OCI-LY3 (cell line): ENCODE measurements around the gene CPSF3.

Source experiments
- H2AFZ ChIP-seq: fragments of 200-600, 300-600 bp; shearing (Covaris generic); 2 replicates; pipeline ENCODE4 v1.6.0; 2014; ENCODE audit warnings: antibody characterized with exemption, low read depth, low read length
- H3K27ac ChIP-seq: fragments of 200-600, 300-600 bp; sonication (generic); 2 replicates; pipeline ENCODE4 v1.5.1; 2014; ENCODE audit warnings: mild to moderate bottlenecking, low read length, moderate library complexity, mixed read lengths
- H3K27me3 ChIP-seq: fragments of 200-600, 300-600 bp; sonication (generic); 2 replicates; pipeline ENCODE4 v1.6.1; 2014; ENCODE audit warnings: low read depth, low read length, mixed read lengths
- H3K36me3 ChIP-seq: fragments of 200-600, 300-600 bp; sonication (generic); replicated peaks from 2 replicates; pipeline ENCODE3; 2014; ENCODE audit warnings: low read depth, low read length, mixed read lengths
- H3K4me1 ChIP-seq: fragments of 300-600, 200-600 bp; sonication (generic); 2 replicates; pipeline ENCODE4 v1.6.1; 2014; ENCODE audit warnings: low read length, mixed read lengths
- H3K4me2 ChIP-seq: fragments of 200-600, 300-600 bp; sonication (generic); 2 replicates; pipeline ENCODE4 v1.6.1; 2014; ENCODE audit warnings: low read length, mixed read lengths
- H3K4me3 ChIP-seq: fragments of 300-600, 200-600 bp; sonication (generic); 2 replicates; pipeline ENCODE4 v1.5.1; 2014; ENCODE audit warnings: antibody characterized with exemption, mild to moderate bottlenecking, low read length, moderate library complexity
- H3K79me2 ChIP-seq: fragments of 300-600, 200-600 bp; shearing (Covaris generic); 2 replicates; pipeline ENCODE4 v1.6.1; 2014; ENCODE audit warnings: mild to moderate bottlenecking, low read length, mixed read lengths
- H3K9ac ChIP-seq: fragments of 300-600, 200-600 bp; shearing (Covaris generic); 2 replicates; pipeline ENCODE4 v1.6.0; 2014; ENCODE audit warnings: mild to moderate bottlenecking, low read length, moderate library complexity
- H3K9me3 ChIP-seq: fragments of 200-600, 300-600 bp; shearing (Covaris generic); 2 replicates; pipeline ENCODE4 v1.6.1; 2014; ENCODE audit warnings: low read length, mixed read lengths; ENCODE audit not compliant: insufficient read depth
- H4K20me1 ChIP-seq: fragments of 200-600, 300-600 bp; sonication (generic); 2 replicates; pipeline ENCODE4 v1.6.1; 2016; ENCODE audit warnings: low read length, mixed read lengths; ENCODE audit not compliant: insufficient read depth
- CTCF ChIP-seq: fragments of 200-600, 300-600 bp; sonication (generic); IDR thresholded peaks from 2 replicates; pipeline ENCODE4 v1.5.1; 2014; ENCODE audit warnings: antibody characterized with exemption, low read length, low read depth
- EZH2phosphoT487 ChIP-seq: fragments of 200-600 bp; shearing (Covaris generic); IDR thresholded peaks from 2 replicates; pipeline ENCODE4 v1.6.1; 2018; ENCODE audit warnings: antibody characterized with exemption, mixed run types, low read depth

CPSF3 gene

GRCh38 chr2:9460441-9461017 lies 37.1 kb downstream of the CPSF3 start:
- no peak overlapping the region for H3K4me3 ChIP-seq
- no peaks in the 10 kb centered on the region for H3K79me2 ChIP-seq
- H2AFZ ChIP-seq, result no peak overlapping the region
- H3K4me1 ChIP-seq, result no peaks in the 10 kb centered on the region
- H4K20me1 ChIP-seq, result no peaks in the 10 kb centered on the region
- TF ChIP-seq CTCF (no peak), EZH2phosphoT487 (no peak)
- H3K27me3 ChIP-seq, result no peaks in the 10 kb centered on the region
- H3K9ac ChIP-seq, result no peak overlapping the region
- H3K36me3 ChIP-seq, result peaks cover 18% of the 10 kb centered on the region
- H3K9me3 ChIP-seq, result no peaks in the 10 kb centered on the region
- no peak overlapping the region for H3K4me2 ChIP-seq
- H3K27ac ChIP-seq, result no peak overlapping the region

GRCh38 chr2:9461079-9461478 lies 37.6 kb downstream of the CPSF3 start:
- no peak overlapping the region for H3K4me2 ChIP-seq
- no peak overlapping the region for H3K4me3 ChIP-seq
- TF ChIP-seq EZH2phosphoT487, result no peak
- no peak for TF ChIP-seq CTCF
- H3K36me3 ChIP-seq, result peaks cover 20% of the 10 kb centered on the region
- no peak overlapping the region for H3K27ac ChIP-seq
- H3K27me3 ChIP-seq, result no peaks in the 10 kb centered on the region
- no peaks in the 10 kb centered on the region for H3K4me1 ChIP-seq
- H3K9ac ChIP-seq, result no peak overlapping the region
- no peaks in the 10 kb centered on the region for H3K9me3 ChIP-seq
- no peaks in the 10 kb centered on the region for H3K79me2 ChIP-seq
- H4K20me1 ChIP-seq, result no peaks in the 10 kb centered on the region
- no peak overlapping the region for H2AFZ ChIP-seq

GRCh38 chr2:9462313-9462712 lies 38.9 kb downstream of the CPSF3 start:
- H3K79me2 ChIP-seq, result no peaks in the 10 kb centered on the region

More at GRCh38 chr2:9462313-9462712, 38.9 kb downstream of the CPSF3 start:
- Histone ChIP-seq H3K9me3 (no peaks in the 10 kb centered on the region), H3K27ac (no peak overlapping the region), H2AFZ (no peak overlapping the region), H3K4me3 (no peak overlapping the region), H3K36me3 (peaks cover 20% of the 10 kb centered on the region), H3K4me2 (no peak overlapping the region), H3K27me3 (no peaks in the 10 kb centered on the region), H3K9ac (no peak overlapping the region), H4K20me1 (no peaks in the 10 kb centered on the region), H3K4me1 (no peaks in the 10 kb centered on the region)
- no peak for TF ChIP-seq CTCF
- no peak for TF ChIP-seq EZH2phosphoT487
